ENCODE measurements around the gene CDHR3. TPM values are rescaled to one million over a fixed set of nuclear protein-coding genes. Genes with fewer than 3 reads are reported as not detected.

Gene CDHR3
- total and polyA plus RNA-seq, 9 of the 15 experiments (the other 6 are each of a cell fraction or from before 2014, with no cell fraction given), result 0.03 to 0.66 (median 0.24) TPM; not detected in 1

DNA sequence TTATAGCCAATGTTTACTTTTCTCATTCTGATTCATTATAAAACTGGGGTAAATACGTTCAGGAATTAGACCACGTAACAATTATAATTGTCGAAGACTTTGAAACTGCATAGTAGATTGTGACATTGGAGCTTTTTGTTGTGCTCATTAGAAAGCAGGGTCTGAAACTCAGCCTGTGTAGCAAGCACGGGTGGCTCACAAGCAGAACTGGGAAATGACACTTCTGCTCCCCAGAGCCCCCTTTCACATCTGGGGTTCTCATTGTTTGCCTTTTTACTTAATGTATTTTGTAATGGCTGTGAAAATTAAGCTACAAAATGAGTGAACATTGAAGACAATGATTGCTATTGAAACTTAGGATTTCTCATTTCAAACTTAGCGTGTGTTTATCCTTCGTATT is 72.9 kb downstream of the CDHR3 start (continued):
- TF ChIP-seq NONO (IDR thresholded peaks at IDR 0.05; ENCODE audit: low read depth in 2 of 2, low read length in 1 of 2) (no peak), MEIS2 (IDR thresholded peaks at IDR 0.05; ENCODE audit: partially characterized antibody) (no peak), PPARD (CRISPR knock-in tag; IDR thresholded peaks at IDR 0.05) (no peak), ZNF584 (CRISPR knock-in tag; IDR thresholded peaks at IDR 0.05; ENCODE audit: low read depth) (no peak)

DNA sequence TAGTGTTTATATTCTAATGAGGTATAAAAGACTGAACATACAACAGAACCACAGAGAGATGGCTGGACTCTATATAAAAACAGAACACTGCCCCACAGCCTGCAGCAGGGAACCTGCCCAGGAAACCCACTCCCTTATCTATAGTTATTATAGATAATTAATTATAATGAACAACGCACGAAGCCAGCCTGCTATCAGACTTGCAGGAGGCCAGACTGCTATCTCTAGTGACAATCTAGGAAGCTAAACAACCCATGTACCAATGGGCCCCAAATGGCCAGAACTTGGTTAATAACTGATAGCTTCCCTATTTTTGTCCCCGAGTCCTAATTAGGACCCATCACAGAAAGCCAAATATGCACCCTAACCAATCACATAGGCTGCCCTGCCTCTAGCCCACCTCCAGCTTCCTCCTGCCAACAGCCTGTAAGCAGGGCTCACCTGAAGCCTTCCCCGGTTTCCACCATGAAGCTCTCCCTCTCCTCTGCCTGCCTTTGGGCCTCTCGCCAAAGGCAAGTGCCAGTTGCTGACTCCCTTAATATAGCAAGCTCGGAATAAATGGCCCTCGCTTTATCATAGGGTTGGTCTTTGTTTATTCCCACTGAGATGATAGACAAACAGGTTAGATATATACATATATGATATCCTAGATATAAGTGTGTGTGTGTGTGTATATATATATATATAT is 74.6 kb downstream of the CDHR3 start:
- ChIA-PET CTCF (ENCODE audit: low intra/inter-chr PET ratio) (no interaction called here), POLR2A (interaction anchor here (0.8 kb wide), 1 partner anchor 9 kb away, joined by 6 read pairs; no protein-coding TSS in a partner anchor)
- no peak for FAIRE-seq
- DNase-seq (ENCODE audit: extremely low read depth in 1 of 4, low spot score in 3 of 4), result no peak
- H2AFZ ChIP-seq (ENCODE audit: low read depth, low read length), result no peak overlapping the region
- TF ChIP-seq ZZZ3 (IDR thresholded peaks at IDR 0.05) (no peak), ELF1 (tag; IDR thresholded peaks at IDR 0.05) (no peak), ZNF239 (CRISPR knock-in tag; IDR thresholded peaks at IDR 0.05) (no peak), PHTF2 (CRISPR knock-in tag; IDR thresholded peaks at IDR 0.05) (no peak), ZNF785 (CRISPR knock-in tag; IDR thresholded peaks at IDR 0.05) (no peak), KAT7 (CRISPR knock-in tag; IDR thresholded peaks at IDR 0.05; ENCODE audit: borderline replicate concordance) (no peak), CHD4 (IDR thresholded peaks at IDR 0.05; ENCODE audit: insufficient read depth, insufficient replicate concordance, low read depth, low read length, poor library complexity, severe bottlenecking) (no peak), MCM5 (IDR thresholded peaks at IDR 0.05; ENCODE audit: low read depth) (no peak)
- TF ChIP-seq, protein P1, sequence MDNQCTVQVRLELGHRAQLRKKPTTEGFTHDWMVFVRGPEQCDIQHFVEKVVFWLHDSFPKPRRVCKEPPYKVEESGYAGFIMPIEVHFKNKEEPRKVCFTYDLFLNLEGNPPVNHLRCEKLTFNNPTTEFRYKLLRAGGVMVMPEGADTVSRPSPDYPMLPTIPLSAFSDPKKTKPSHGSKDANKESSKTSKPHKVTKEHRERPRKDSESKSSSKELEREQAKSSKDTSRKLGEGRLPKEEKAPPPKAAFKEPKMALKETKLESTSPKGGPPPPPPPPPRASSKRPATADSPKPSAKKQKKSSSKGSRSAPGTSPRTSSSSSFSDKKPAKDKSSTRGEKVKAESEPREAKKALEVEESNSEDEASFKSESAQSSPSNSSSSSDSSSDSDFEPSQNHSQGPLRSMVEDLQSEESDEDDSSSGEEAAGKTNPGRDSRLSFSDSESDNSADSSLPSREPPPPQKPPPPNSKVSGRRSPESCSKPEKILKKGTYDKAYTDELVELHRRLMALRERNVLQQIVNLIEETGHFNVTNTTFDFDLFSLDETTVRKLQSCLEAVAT (IDR thresholded peaks at IDR 0.05), result no peak
- TF ChIP-seq, protein P2, sequence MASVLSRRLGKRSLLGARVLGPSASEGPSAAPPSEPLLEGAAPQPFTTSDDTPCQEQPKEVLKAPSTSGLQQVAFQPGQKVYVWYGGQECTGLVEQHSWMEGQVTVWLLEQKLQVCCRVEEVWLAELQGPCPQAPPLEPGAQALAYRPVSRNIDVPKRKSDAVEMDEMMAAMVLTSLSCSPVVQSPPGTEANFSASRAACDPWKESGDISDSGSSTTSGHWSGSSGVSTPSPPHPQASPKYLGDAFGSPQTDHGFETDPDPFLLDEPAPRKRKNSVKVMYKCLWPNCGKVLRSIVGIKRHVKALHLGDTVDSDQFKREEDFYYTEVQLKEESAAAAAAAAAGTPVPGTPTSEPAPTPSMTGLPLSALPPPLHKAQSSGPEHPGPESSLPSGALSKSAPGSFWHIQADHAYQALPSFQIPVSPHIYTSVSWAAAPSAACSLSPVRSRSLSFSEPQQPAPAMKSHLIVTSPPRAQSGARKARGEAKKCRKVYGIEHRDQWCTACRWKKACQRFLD (CRISPR knock-in tag; IDR thresholded peaks at IDR 0.05), result no peak
- TF ChIP-seq, protein P3, sequence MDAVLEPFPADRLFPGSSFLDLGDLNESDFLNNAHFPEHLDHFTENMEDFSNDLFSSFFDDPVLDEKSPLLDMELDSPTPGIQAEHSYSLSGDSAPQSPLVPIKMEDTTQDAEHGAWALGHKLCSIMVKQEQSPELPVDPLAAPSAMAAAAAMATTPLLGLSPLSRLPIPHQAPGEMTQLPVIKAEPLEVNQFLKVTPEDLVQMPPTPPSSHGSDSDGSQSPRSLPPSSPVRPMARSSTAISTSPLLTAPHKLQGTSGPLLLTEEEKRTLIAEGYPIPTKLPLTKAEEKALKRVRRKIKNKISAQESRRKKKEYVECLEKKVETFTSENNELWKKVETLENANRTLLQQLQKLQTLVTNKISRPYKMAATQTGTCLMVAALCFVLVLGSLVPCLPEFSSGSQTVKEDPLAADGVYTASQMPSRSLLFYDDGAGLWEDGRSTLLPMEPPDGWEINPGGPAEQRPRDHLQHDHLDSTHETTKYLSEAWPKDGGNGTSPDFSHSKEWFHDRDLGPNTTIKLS (IDR thresholded peaks at IDR 0.05; ENCODE audit: borderline replicate concordance, low read depth), result no peak
- intact Hi-C loops (cut with micrococcal nuclease) (no loop called here), in situ Hi-C loops (cut with MboI) (no loop called here)
- no peak for ATAC-seq
- no peak overlapping the region for H3K9ac ChIP-seq (ENCODE audit: insufficient read depth in 1 of 2, low read depth in 2 of 2, low read length in 2 of 2)
- no peaks in the 10 kb centered on the region for H3K9me1 ChIP-seq (ENCODE audit: control insufficient read depth, insufficient read depth, low read length)
- no peaks in the 10 kb centered on the region for H3K79me2 ChIP-seq (ENCODE audit: control insufficient read depth, insufficient read depth, low read length)
- no peak overlapping the region for H3K27ac ChIP-seq (ENCODE audit: extremely low read depth, low read depth, low read length)
- WGBS (ENCODE audit: insufficient coverage, low coverage, missing lambda C conversion rate), result 33% methylated on average over 7 of the region's 7 CpGs
- H3K27me3 ChIP-seq (ENCODE audit: control insufficient read depth in 2 of 2, insufficient read depth in 2 of 2, low read length in 2 of 2), result peaks cover 0 to 20% of the 10 kb centered on the region in 2 experiments; a peak in 2 of 5 replicates
- H3K36me3 ChIP-seq (ENCODE audit: control insufficient read depth, insufficient read depth, low read length), result no peaks in the 10 kb centered on the region
- no peak overlapping the region for H3K4me2 ChIP-seq (ENCODE audit: insufficient read depth, low read length)
- peaks cover 0 to 12% of the 10 kb centered on the region in 2 experiments; a peak in 3 of 5 replicates for H3K4me1 ChIP-seq (replicated peaks in 1 of 2; ENCODE audit: control insufficient read depth in 2 of 2, insufficient read depth in 2 of 2, low read length in 2 of 2)
- H3K9me3 ChIP-seq (replicated peaks; ENCODE audit: control insufficient read depth, insufficient read depth, low read depth, low read length), result no peaks in the 10 kb centered on the region
- H3K4me3 ChIP-seq, result no peak overlapping the region
- peaks cover 7% of the 10 kb centered on the region; the same call in 1 of the 2 replicates for H4K20me1 ChIP-seq (replicated peaks; ENCODE audit: control insufficient read depth, insufficient read depth, low read length)
- BruUV-seq (replicated peaks), result no TSS peak

Measured in K562 (cell line).